Mammary epithelial cell (primary cell): Measurements from ENCODE around the gene TAF6.

Source experiments
- CTCF ChIP-seq, 2 donors: IDR thresholded peaks in 1 of 2; conservative IDR thresholded peaks in 1 of 2; 2 replicates each; pipeline ENCODE4 v1.5.1; 2011 to 2012; ENCODE audit warnings: inconsistent platforms in 2 of 2, low read length in 2 of 2, mild to moderate bottlenecking in 2 of 2, control low read depth in 1 of 2, low read depth in 1 of 2; ENCODE audit not compliant: insufficient read depth in 1 of 2; ENCODE audit errors: extremely low read depth in 1 of 2
- EZH2 ChIP-seq: IDR thresholded peaks from 2 replicates; pipeline ENCODE4 v1.6.1; 2012; ENCODE audit warnings: low read length, inconsistent platforms, borderline replicate concordance

- TF ChIP-seq EZH2 (no peak), CTCF (conservative IDR thresholded peaks at IDR 0.05 in 1 of 2, IDR thresholded peaks at IDR 0.05 in 1 of 2; ENCODE audit: extremely low read depth in 1 of 2, insufficient read depth in 1 of 2, low read depth in 1 of 2, low read length in 2 of 2) (no peak)
Observed at GRCh38 chr7:100072462-100072861, 46.7 kb downstream of the TAF6 start.
